PC-9 (cell line): ENCODE results near the gene FAM163B.

Source experiments
- EZH2 ChIP-seq: fragments of 200-600 bp; sonication (generic); IDR thresholded peaks from 2 replicates; pipeline ENCODE4 v1.8.0; 2017; ENCODE audit warnings: antibody characterized with exemption, low read depth
- TF ChIP-seq, protein P1 (sequence below): fragments of 200-600 bp; sonication (generic); conservative IDR thresholded peaks from 2 replicates; pipeline ENCODE4 v1.6.1; 2017; ENCODE audit warnings: mixed run types, antibody characterized with exemption, mild to moderate bottlenecking, moderate library complexity

DNA sequence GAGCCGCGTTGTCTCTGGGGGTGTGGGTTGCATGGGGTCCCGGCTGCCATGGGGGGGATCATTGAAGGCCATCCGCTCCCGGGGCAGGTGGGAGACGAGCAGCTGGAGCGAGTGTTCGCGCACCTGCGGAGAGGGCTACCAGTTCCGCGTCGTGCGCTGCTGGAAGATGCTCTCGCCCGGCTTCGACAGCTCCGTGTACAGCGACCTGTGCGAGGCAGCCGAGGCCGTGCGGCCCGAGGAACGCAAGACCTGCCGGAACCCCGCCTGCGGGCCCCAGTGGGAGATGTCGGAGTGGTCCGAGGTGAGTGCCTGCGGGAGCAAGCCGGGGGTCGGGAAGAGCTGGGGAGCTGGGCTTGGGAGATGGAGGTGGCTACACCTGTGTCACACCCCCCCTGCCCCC, 41.0 kb downstream of the FAM163B start:
- TF ChIP-seq, protein P1, sequence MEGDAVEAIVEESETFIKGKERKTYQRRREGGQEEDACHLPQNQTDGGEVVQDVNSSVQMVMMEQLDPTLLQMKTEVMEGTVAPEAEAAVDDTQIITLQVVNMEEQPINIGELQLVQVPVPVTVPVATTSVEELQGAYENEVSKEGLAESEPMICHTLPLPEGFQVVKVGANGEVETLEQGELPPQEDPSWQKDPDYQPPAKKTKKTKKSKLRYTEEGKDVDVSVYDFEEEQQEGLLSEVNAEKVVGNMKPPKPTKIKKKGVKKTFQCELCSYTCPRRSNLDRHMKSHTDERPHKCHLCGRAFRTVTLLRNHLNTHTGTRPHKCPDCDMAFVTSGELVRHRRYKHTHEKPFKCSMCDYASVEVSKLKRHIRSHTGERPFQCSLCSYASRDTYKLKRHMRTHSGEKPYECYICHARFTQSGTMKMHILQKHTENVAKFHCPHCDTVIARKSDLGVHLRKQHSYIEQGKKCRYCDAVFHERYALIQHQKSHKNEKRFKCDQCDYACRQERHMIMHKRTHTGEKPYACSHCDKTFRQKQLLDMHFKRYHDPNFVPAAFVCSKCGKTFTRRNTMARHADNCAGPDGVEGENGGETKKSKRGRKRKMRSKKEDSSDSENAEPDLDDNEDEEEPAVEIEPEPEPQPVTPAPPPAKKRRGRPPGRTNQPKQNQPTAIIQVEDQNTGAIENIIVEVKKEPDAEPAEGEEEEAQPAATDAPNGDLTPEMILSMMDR: no peak
- no peak for TF ChIP-seq EZH2
